PC-3 (cell line): ENCODE measurements around the gene FPGS. TPM values are rescaled to one million over a fixed set of nuclear protein-coding genes. Genes with fewer than 3 reads are reported as not detected.

Experiments
- ATAC-seq: fragments of 200-7000 bp; cut with Tn5 transposase; 2 replicates; pipeline ENCODE4 v1.9.1; 2020; ENCODE audit warnings: mild to moderate bottlenecking, moderate library complexity
- BruUV-seq: library from RNA; stranded (reverse); fragments of 400-500 nt; replicated peaks from 2 replicates; lab custom pipeline; 2021; lab: Mats Ljungman, UMichigan
- CTCF ChIA-PET: fragments of 300-600 bp; sonication (Branson Sonifier 250); formaldehyde crosslinking; loops from one replicate; lab custom pipeline; 2022; ENCODE audit warnings: antibody characterized with exemption; lab: Charles Lee
- POLR2A ChIA-PET: fragments of 300-600 bp; sonication (Branson Sonifier 250); formaldehyde crosslinking; loops from one replicate; lab custom pipeline; 2022; ENCODE audit warnings: antibody characterized with exemption; ENCODE audit not compliant: unreplicated experiment; lab: Charles Lee
- DNase-seq: peaks from one replicate; pipeline ENCODE4 v3.0.0-alpha.2; 2015
- H2AFZ ChIP-seq: fragments of 300-600 bp; sonication (generic); 2 replicates; pipeline ENCODE4 v1.6.0; 2016; ENCODE audit warnings: antibody characterized with exemption, low read length
- H3F3A ChIP-seq: fragments of 300-600 bp; sonication (generic); one replicate; pipeline ENCODE4 v1.6.0; 2017; ENCODE audit warnings: antibody characterized with exemption, low read length, control low read depth, mild to moderate bottlenecking; ENCODE audit not compliant: unreplicated experiment
- H3K27ac ChIP-seq: fragments of 300-600 bp; sonication (generic); 2 replicates; pipeline ENCODE4 v1.5.1; 2016; ENCODE audit warnings: mild to moderate bottlenecking, low read length
- H3K27me3 ChIP-seq: fragments of 300-600 bp; sonication (generic); 2 replicates; pipeline ENCODE4 v1.6.1; 2016; ENCODE audit warnings: low read length, mixed read lengths
- H3K36me3 ChIP-seq: fragments of 300-600 bp; sonication (generic); 2 replicates; pipeline ENCODE4 v1.6.1; 2016; ENCODE audit warnings: low read depth, mixed run types, low read length, mixed read lengths
- H3K4me1 ChIP-seq: fragments of 300-600 bp; sonication (generic); 2 replicates; pipeline ENCODE4 v1.5.1; 2016; ENCODE audit warnings: low read length; ENCODE audit not compliant: insufficient read depth
- H3K4me2 ChIP-seq: fragments of 300-600 bp; sonication (generic); 2 replicates; pipeline ENCODE4 v1.6.0; 2016; ENCODE audit warnings: low read length
- H3K4me3 ChIP-seq: fragments of 300-600 bp; sonication (generic); 2 replicates; pipeline ENCODE4 v1.5.1; 2016; ENCODE audit warnings: mild to moderate bottlenecking, low read length, mixed read lengths
- H3K79me2 ChIP-seq: fragments of 300-600 bp; sonication (generic); 2 replicates; pipeline ENCODE4 v1.6.1; 2017; ENCODE audit warnings: low read length, mixed read lengths
- H3K9ac ChIP-seq: fragments of 300-600 bp; sonication (generic); 2 replicates; pipeline ENCODE4 v1.6.0; 2016; ENCODE audit warnings: mild to moderate bottlenecking, low read length
- H3K9me2 ChIP-seq: fragments of 300-600 bp; sonication (generic); replicated peaks from 2 replicates; pipeline ENCODE4 v1.6.1; 2016; ENCODE audit warnings: mixed run types, low read length, mixed read lengths
- H3K9me3 ChIP-seq: fragments of 300-600 bp; sonication (generic); 2 replicates; pipeline ENCODE4 v1.6.1; 2016; ENCODE audit warnings: low read length, mixed read lengths
- H4K20me1 ChIP-seq: fragments of 300-600 bp; sonication (generic); 2 replicates; pipeline ENCODE4 v1.6.1; 2016; ENCODE audit warnings: low read length, mixed read lengths
- CTCF ChIP-seq: fragments of 300-600 bp; sonication (generic); conservative IDR thresholded peaks from 2 replicates; pipeline ENCODE4 v1.5.1; 2017; ENCODE audit warnings: antibody characterized with exemption, low read depth, mild to moderate bottlenecking, low read length
- EZH2 ChIP-seq: fragments of 300-600 bp; sonication (generic); IDR thresholded peaks from one replicate; pipeline ENCODE4 v1.6.1; 2017; ENCODE audit warnings: antibody characterized with exemption, mild to moderate bottlenecking, low read length; ENCODE audit not compliant: unreplicated experiment
- EZH2phosphoT487 ChIP-seq: fragments of 300-600 bp; sonication (generic); IDR thresholded peaks from 2 replicates; pipeline ENCODE4 v1.6.1; 2018; ENCODE audit warnings: mild to moderate bottlenecking, antibody characterized with exemption, low read length, borderline replicate concordance
- intact Hi-C: fragments of 100-400 bp; cut with micrococcal nuclease; formaldehyde crosslinking; loops from 2 replicates; pipeline ENCODE4 v1.9.0; 2023
- microRNA-seq: library from miRNA; unstranded; fragments of <30 nt; microRNA quantifications from one replicate; pipeline ENCODE4 v1.1.0, GENCODE V29; 2020; ENCODE audit not compliant: unreplicated experiment
- total RNA-seq: library from RNA; depleted of rRNA; stranded (reverse); fragments of >200 nt; gene quantifications from 2 replicates; pipeline ENCODE4 v1.2.3, GENCODE V29; 2014; rRNA removed

Gene FPGS
- total RNA-seq, 1 experiment from 2014 or later = 78.5 TPM

- CTCF ChIA-PET = no interaction called here
- no peak overlapping the region for H3K4me3 ChIP-seq
- ATAC-seq = no peak
- no peak overlapping the region for H3K4me2 ChIP-seq
- no peak overlapping the region for H3K27ac ChIP-seq
- H3F3A ChIP-seq = no peaks in the 10 kb centered on the region
- POLR2A ChIA-PET = no interaction called here
- no peaks in the 10 kb centered on the region for H4K20me1 ChIP-seq
- no peaks in the 10 kb centered on the region for H3K9me3 ChIP-seq
- no peaks in the 10 kb centered on the region for H3K36me3 ChIP-seq
- H2AFZ ChIP-seq = no peak overlapping the region
- no peaks in the 10 kb centered on the region for H3K79me2 ChIP-seq
- no peak overlapping the region for H3K9ac ChIP-seq
- H3K4me1 ChIP-seq = no peaks in the 10 kb centered on the region
- TF ChIP-seq EZH2 (no peak), CTCF (no peak), EZH2phosphoT487 (no peak)
- intact Hi-C loops = no loop called here
- DNase-seq = no peak
- H3K9me2 ChIP-seq = no peaks in the 10 kb centered on the region
- H3K27me3 ChIP-seq = no peaks in the 10 kb centered on the region
- BruUV-seq = no TSS peak
Measured at GRCh38 chr9:127862075-127863011, 59.7 kb downstream of the FPGS start.

- CTCF ChIA-PET = no interaction called here
- H2AFZ ChIP-seq = no peak overlapping the region
- no peaks in the 10 kb centered on the region for H3K27me3 ChIP-seq
- no peaks in the 10 kb centered on the region for H3K4me1 ChIP-seq
- POLR2A ChIA-PET = no interaction called here
- no peak overlapping the region for H3K4me2 ChIP-seq
- no peaks in the 10 kb centered on the region for H3K9me2 ChIP-seq
- H3K36me3 ChIP-seq = no peaks in the 10 kb centered on the region
- H3K9ac ChIP-seq = no peak overlapping the region
- no peak overlapping the region for H3K4me3 ChIP-seq
- no peak overlapping the region for H3K27ac ChIP-seq
- no peaks in the 10 kb centered on the region for H3F3A ChIP-seq
- intact Hi-C loops = no loop called here
- ATAC-seq (no peak), DNase-seq (no peak)
- BruUV-seq = no TSS peak
- H3K9me3 ChIP-seq = no peaks in the 10 kb centered on the region
- H3K79me2 ChIP-seq = no peaks in the 10 kb centered on the region
- H4K20me1 ChIP-seq = no peaks in the 10 kb centered on the region
- TF ChIP-seq EZH2phosphoT487 (no peak), EZH2 (no peak), CTCF (no peak)
Measured at GRCh38 chr9:127863191-127863621, 60.5 kb downstream of the FPGS start.

Small RNAs within 50 kb of the gene (microRNA-seq; reads per million reads assigned to microRNA genes)
- gene MIR2861 (not detected), gene MIR3960 (not detected)

Other genes starting within 250 kb of the FPGS start
- gene STXBP1, start 190.6 kb upstream of the FPGS start, total RNA-seq = 9.1 and 12.2 TPM in 2 replicates
- not detected in 2 replicates for gene CFAP157, start 95.9 kb upstream of the FPGS start, total RNA-seq
- 38.1 and 45.3 TPM in 2 replicates for gene PTRH1, start 87.2 kb upstream of the FPGS start, total RNA-seq
- 0.04 TPM in 1 of 2 replicates, not detected in the other for gene TTC16, start 86.8 kb upstream of the FPGS start, total RNA-seq
- gene TOR2A, start 67.6 kb upstream of the FPGS start, total RNA-seq = 12.2 and 14.1 TPM in 2 replicates
- 0.26 and 1.0 TPM in 2 replicates for gene SH2D3C, start 24.2 kb upstream of the FPGS start, total RNA-seq
- 37.3 and 39.2 TPM in 2 replicates for gene CDK9, start 16.8 kb upstream of the FPGS start, total RNA-seq
- 1.1 and 1.2 TPM in 2 replicates for gene ENG, start 51.8 kb downstream of the FPGS start, total RNA-seq
- 79.1 and 105 TPM in 2 replicates for gene AK1, start 74.8 kb downstream of the FPGS start, total RNA-seq
- gene ST6GALNAC6, start 96.7 kb downstream of the FPGS start, total RNA-seq = 8.5 and 14.5 TPM in 2 replicates
- 26.9 and 27.8 TPM in 2 replicates for gene ST6GALNAC4, start 114.2 kb downstream of the FPGS start, total RNA-seq
- 5.1 and 5.4 TPM in 2 replicates for gene PIP5KL1, start 127.9 kb downstream of the FPGS start, total RNA-seq
- gene DPM2, start 135.0 kb downstream of the FPGS start, total RNA-seq = 32.0 and 33.0 TPM in 2 replicates
- gene EEIG1, start 178.1 kb downstream of the FPGS start, total RNA-seq = 10.8 and 26.1 TPM in 2 replicates